ENCODE results near the gene VSIG10. TPM values are rescaled to one million over a fixed set of nuclear protein-coding genes. Genes with fewer than 3 reads are reported as not detected.

Gene VSIG10
- total and polyA plus RNA-seq, 3 experiments from 2014 or later, result 1.7 to 9.0 (median 7.9) TPM

GRCh38 chr12:118107011-118107410, 3.2 kb upstream of the VSIG10 start:
- Histone ChIP-seq H3K36me3 (ENCODE audit: insufficient read depth, low read length) (no peaks in the 10 kb centered on the region), H3K9me3 (ENCODE audit: low read length) (no peaks in the 10 kb centered on the region), H3K4me3 (ENCODE audit: low read length) (no peak overlapping the region), H3K4me1 (ENCODE audit: insufficient read depth, low read length) (peaks cover 4% of the 10 kb centered on the region), H3K27ac (ENCODE audit: low read depth, low read length) (no peak overlapping the region), H3K27me3 (ENCODE audit: insufficient read depth, low read length, poor library complexity, severe bottlenecking) (no peaks in the 10 kb centered on the region)
- peaks cover 7 to 16% of the 10 kb centered on the region in 2 donors for H3K27me3 Mint-ChIP-seq
- CTCF ChIA-PET, result interaction anchor here (1.2 kb wide), 1 partner anchor 14 kb away, joined by 4 read pairs; no protein-coding TSS in a partner anchor
- H3K4me1 Mint-ChIP-seq, result peaks cover 7 to 11% (median 10%) of the 10 kb centered on the region in 3 donors
- H3K36me3 Mint-ChIP-seq, result no peaks in the 10 kb centered on the region
- no peaks in the 10 kb centered on the region for H3K9me3 Mint-ChIP-seq
- peak overlapping the region in 1 of 8 donors; percentile 64 for H3K27ac Mint-ChIP-seq
- H3K4me3 Mint-ChIP-seq, result no peak overlapping the region
- POLR2A ChIA-PET, result no interaction called here
- no peak for DNase-seq

DNA sequence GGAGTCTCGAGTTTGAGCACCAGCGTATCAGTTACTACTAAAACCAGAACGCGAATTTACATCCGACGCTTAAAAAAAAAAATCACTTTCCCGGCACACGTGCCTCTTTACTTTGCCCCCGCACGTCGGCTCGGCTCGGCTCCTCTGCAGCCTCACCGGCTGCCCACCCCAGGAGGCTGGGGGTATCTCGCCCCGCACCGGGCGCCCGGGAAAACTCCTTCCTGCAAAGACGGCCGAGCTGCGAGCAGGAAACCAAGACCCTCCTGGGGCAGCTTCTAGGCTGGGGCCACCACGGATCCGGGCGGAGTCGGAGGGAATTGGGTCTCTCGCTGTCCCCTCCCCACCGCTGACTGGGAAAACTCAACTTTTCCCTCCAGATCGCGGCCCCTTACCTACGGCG, 610 bp downstream of the VSIG10 start:
- CTCF ChIA-PET, result no interaction called here
- H3K4me3 Mint-ChIP-seq, result peak overlapping the region; percentile 76 to 93 (median 87)

GRCh38 chr12:118102609-118103008, 1.2 kb downstream of the VSIG10 start:
- Histone ChIP-seq H3K36me3 (ENCODE audit: insufficient read depth, low read length) (no peaks in the 10 kb centered on the region), H3K4me1 (ENCODE audit: insufficient read depth, low read length) (peaks cover 4% of the 10 kb centered on the region), H3K9me3 (ENCODE audit: low read length) (no peaks in the 10 kb centered on the region), H3K27ac (ENCODE audit: low read depth, low read length) (no peak overlapping the region), H3K27me3 (ENCODE audit: insufficient read depth, low read length, poor library complexity, severe bottlenecking) (no peaks in the 10 kb centered on the region), H3K4me3 (ENCODE audit: low read length) (no peak overlapping the region)
- DNase-seq, result no peak
- peak overlapping the region; percentile 76 to 93 (median 87) for H3K4me3 Mint-ChIP-seq
- ChIA-PET CTCF (interaction anchor here (0.9 kb wide), 1 partner anchor 39 kb away, joined by 3 read pairs; no protein-coding TSS in a partner anchor), POLR2A (no interaction called here)
- H3K36me3 Mint-ChIP-seq, result no peaks in the 10 kb centered on the region
- H3K27me3 Mint-ChIP-seq, result peaks cover 9 to 18% of the 10 kb centered on the region in 2 donors
- H3K9me3 Mint-ChIP-seq, result no peaks in the 10 kb centered on the region
- peaks cover 7 to 11% (median 10%) of the 10 kb centered on the region in 3 donors for H3K4me1 Mint-ChIP-seq
- peak overlapping the region in 1 of 8 donors; percentile 68 for H3K27ac Mint-ChIP-seq

More for the DNA sequence above, 610 bp downstream of the VSIG10 start:
- Histone ChIP-seq H3K4me3 (ENCODE audit: low read length) (peak overlapping the region; percentile 14), H3K9me3 (ENCODE audit: low read length) (no peaks in the 10 kb centered on the region), H3K36me3 (ENCODE audit: insufficient read depth, low read length) (no peaks in the 10 kb centered on the region), H3K27ac (ENCODE audit: low read depth, low read length) (no peak overlapping the region), H3K4me1 (ENCODE audit: insufficient read depth, low read length) (peaks cover 4% of the 10 kb centered on the region), H3K27me3 (ENCODE audit: insufficient read depth, low read length, poor library complexity, severe bottlenecking) (no peaks in the 10 kb centered on the region)
- peaks cover 7 to 11% (median 10%) of the 10 kb centered on the region in 3 donors for H3K4me1 Mint-ChIP-seq
- H3K27me3 Mint-ChIP-seq, result peaks cover 9 to 18% of the 10 kb centered on the region in 2 donors
- POLR2A ChIA-PET, result no interaction called here
- no peaks in the 10 kb centered on the region for H3K9me3 Mint-ChIP-seq
- H3K36me3 Mint-ChIP-seq, result no peaks in the 10 kb centered on the region
- no peak overlapping the region for H3K27ac Mint-ChIP-seq
- no peak for DNase-seq

GRCh38 chr12:118102070-118102469, 1.7 kb downstream of the VSIG10 start:
- no peaks in the 10 kb centered on the region for H3K9me3 Mint-ChIP-seq
- H3K27ac ChIP-seq (ENCODE audit: low read depth, low read length), result no peak overlapping the region
- peaks cover 4% of the 10 kb centered on the region for H3K4me1 ChIP-seq (ENCODE audit: insufficient read depth, low read length)
- H3K27me3 ChIP-seq (ENCODE audit: insufficient read depth, low read length, poor library complexity, severe bottlenecking), result no peaks in the 10 kb centered on the region
- no peaks in the 10 kb centered on the region for H3K9me3 ChIP-seq (ENCODE audit: low read length)
- H3K4me1 Mint-ChIP-seq, result peaks cover 7 to 11% (median 10%) of the 10 kb centered on the region in 3 donors
- peaks cover 9 to 18% of the 10 kb centered on the region in 2 donors for H3K27me3 Mint-ChIP-seq
- no peak overlapping the region for H3K27ac Mint-ChIP-seq
- H3K36me3 Mint-ChIP-seq, result no peaks in the 10 kb centered on the region
- POLR2A ChIA-PET, result no interaction called here
- H3K36me3 ChIP-seq (ENCODE audit: insufficient read depth, low read length), result no peaks in the 10 kb centered on the region
- CTCF ChIA-PET, result interaction anchor here (0.9 kb wide), 1 partner anchor 38 kb away, joined by 3 read pairs; no protein-coding TSS in a partner anchor
- H3K4me3 Mint-ChIP-seq, result peak overlapping the region in 3 of 7 donors; percentile 44 to 93 (median 87)
- H3K4me3 ChIP-seq (ENCODE audit: low read length), result no peak overlapping the region
- DNase-seq, result no peak

GRCh38 chr12:118101051-118101450, 2.8 kb downstream of the VSIG10 start:
- peak overlapping the region in 2 of 7 donors; percentile 54 to 66 for H3K4me3 Mint-ChIP-seq
- no peak overlapping the region for H3K27ac Mint-ChIP-seq
- CTCF ChIA-PET, result no interaction called here
- H3K4me3 ChIP-seq (ENCODE audit: low read length), result no peak overlapping the region
- H3K27ac ChIP-seq (ENCODE audit: low read depth, low read length), result no peak overlapping the region
- H3K9me3 ChIP-seq (ENCODE audit: low read length), result no peaks in the 10 kb centered on the region
- no peaks in the 10 kb centered on the region for H3K36me3 ChIP-seq (ENCODE audit: insufficient read depth, low read length)
- peaks cover 7 to 11% (median 10%) of the 10 kb centered on the region in 3 donors for H3K4me1 Mint-ChIP-seq
- POLR2A ChIA-PET, result no interaction called here
- peaks cover 4% of the 10 kb centered on the region for H3K4me1 ChIP-seq (ENCODE audit: insufficient read depth, low read length)
- peaks cover 9 to 17% of the 10 kb centered on the region in 2 donors for H3K27me3 Mint-ChIP-seq
- DNase-seq, result no peak
- no peaks in the 10 kb centered on the region for H3K27me3 ChIP-seq (ENCODE audit: insufficient read depth, low read length, poor library complexity, severe bottlenecking)
- no peaks in the 10 kb centered on the region for H3K36me3 Mint-ChIP-seq
- no peaks in the 10 kb centered on the region for H3K9me3 Mint-ChIP-seq

DNA sequence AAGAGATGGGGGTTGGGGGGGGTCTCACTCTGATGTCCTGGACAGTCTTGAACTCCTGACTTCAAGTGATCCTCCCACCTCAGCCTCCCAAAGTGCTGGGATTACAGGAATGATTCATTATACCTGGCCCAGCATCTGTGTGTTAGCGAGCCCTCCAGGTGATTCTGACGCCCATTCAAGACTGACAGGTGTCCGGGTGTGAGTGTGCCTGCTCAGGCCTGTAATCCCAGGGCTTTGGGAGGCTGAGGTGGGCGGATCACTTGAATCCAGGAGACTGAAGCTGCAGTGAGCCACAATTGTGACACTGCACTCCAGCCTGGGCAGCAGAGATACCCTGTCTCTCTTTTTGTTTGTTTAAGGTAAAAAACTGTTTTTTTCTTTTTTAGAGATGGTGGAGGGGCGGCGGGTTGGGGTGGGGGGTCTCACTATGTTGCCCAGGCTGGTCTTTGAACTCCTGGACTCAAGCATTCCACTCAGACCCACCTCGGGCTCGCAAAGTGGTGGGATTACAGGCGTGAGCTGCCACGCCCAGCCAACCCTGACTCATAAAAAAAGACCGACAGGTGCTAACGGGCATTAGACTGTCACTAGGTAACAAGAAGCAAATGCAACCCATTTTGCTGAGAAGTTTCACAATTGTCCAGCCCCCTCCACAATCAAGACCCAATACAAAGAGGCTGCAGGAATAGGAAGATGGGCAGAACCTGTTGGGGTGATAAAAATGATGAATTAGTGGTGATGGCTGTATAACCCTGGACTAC, 4.7 kb downstream of the VSIG10 start:
- no peak for DNase-seq
- Histone ChIP-seq H3K27ac (ENCODE audit: low read depth, low read length) (no peak overlapping the region), H3K27me3 (ENCODE audit: insufficient read depth, low read length, poor library complexity, severe bottlenecking) (no peaks in the 10 kb centered on the region), H3K4me1 (ENCODE audit: insufficient read depth, low read length) (peaks cover under 1% of the 10 kb centered on the region), H3K9me3 (ENCODE audit: low read length) (no peaks in the 10 kb centered on the region), H3K4me3 (ENCODE audit: low read length) (no peak overlapping the region), H3K36me3 (ENCODE audit: insufficient read depth, low read length) (no peaks in the 10 kb centered on the region)
- Mint-ChIP-seq H3K27me3 (peaks cover 5 to 13% of the 10 kb centered on the region in 2 donors), H3K36me3 (no peaks in the 10 kb centered on the region), H3K27ac (no peak overlapping the region), H3K9me3 (no peaks in the 10 kb centered on the region), H3K4me1 (peaks cover 3 to 6% (median 6%) of the 10 kb centered on the region in 3 donors), H3K4me3 (no peak overlapping the region)
- POLR2A ChIA-PET, result no interaction called here
- CTCF ChIA-PET, result no interaction called here

DNA sequence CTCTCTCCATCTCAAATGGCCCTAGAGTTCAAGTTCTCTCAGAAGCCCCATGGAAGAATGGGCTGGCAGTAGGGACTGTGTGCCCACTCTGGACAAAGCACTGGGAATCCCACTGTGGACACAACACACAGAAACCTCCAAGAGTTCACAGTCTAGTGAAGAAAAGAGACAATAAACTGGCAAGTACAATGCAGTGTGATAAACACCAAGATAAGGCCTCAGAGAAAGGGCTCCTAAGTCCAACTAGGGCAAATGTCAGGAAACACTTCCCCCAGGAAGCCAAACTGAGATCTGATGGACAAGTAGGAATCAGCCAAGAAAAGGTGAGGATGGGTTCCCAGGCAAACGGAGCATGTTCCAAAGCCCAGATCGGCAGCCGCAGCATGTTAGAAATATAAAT, 5.4 kb downstream of the VSIG10 start:
- no peak overlapping the region for H3K4me3 Mint-ChIP-seq
- no peaks in the 10 kb centered on the region for H3K9me3 ChIP-seq (ENCODE audit: low read length)
- no peaks in the 10 kb centered on the region for H3K4me1 ChIP-seq (ENCODE audit: insufficient read depth, low read length)
- no peak for DNase-seq
- H3K36me3 Mint-ChIP-seq, result no peaks in the 10 kb centered on the region
- no peaks in the 10 kb centered on the region for H3K36me3 ChIP-seq (ENCODE audit: insufficient read depth, low read length)
- H3K4me3 ChIP-seq (ENCODE audit: low read length), result no peak overlapping the region
- H3K27ac ChIP-seq (ENCODE audit: low read depth, low read length), result no peak overlapping the region
- H3K4me1 Mint-ChIP-seq, result peaks cover 3 to 6% (median 6%) of the 10 kb centered on the region in 3 donors
- ChIA-PET POLR2A (no interaction called here), CTCF (no interaction called here)
- H3K9me3 Mint-ChIP-seq, result no peaks in the 10 kb centered on the region
- H3K27me3 Mint-ChIP-seq, result peaks cover 5 to 13% of the 10 kb centered on the region in 2 donors
- H3K27ac Mint-ChIP-seq, result no peak overlapping the region
- H3K27me3 ChIP-seq (ENCODE audit: insufficient read depth, low read length, poor library complexity, severe bottlenecking), result no peaks in the 10 kb centered on the region

- no peaks in the 10 kb centered on the region for H3K36me3 ChIP-seq (ENCODE audit: insufficient read depth, low read length)
- ChIA-PET CTCF (interaction anchor here (0.7 kb wide), 1 partner anchor 27 kb away, joined by 3 read pairs; no protein-coding TSS in a partner anchor), POLR2A (no interaction called here)
- H3K27ac Mint-ChIP-seq, result no peak overlapping the region
- H3K4me3 ChIP-seq (ENCODE audit: low read length), result no peak overlapping the region
- H3K4me1 ChIP-seq (ENCODE audit: insufficient read depth, low read length), result no peaks in the 10 kb centered on the region
- H3K4me1 Mint-ChIP-seq, result no peaks in the 10 kb centered on the region
- no peaks in the 10 kb centered on the region for H3K27me3 ChIP-seq (ENCODE audit: insufficient read depth, low read length, poor library complexity, severe bottlenecking)
- H3K4me3 Mint-ChIP-seq, result no peak overlapping the region
- no peaks in the 10 kb centered on the region for H3K36me3 Mint-ChIP-seq
- no peaks in the 10 kb centered on the region for H3K9me3 ChIP-seq (ENCODE audit: low read length)
- H3K27ac ChIP-seq (ENCODE audit: low read depth, low read length), result no peak overlapping the region
- DNase-seq, result no peak
- no peaks in the 10 kb centered on the region for H3K9me3 Mint-ChIP-seq
- peaks cover 0 to 3% of the 10 kb centered on the region in 2 donors for H3K27me3 Mint-ChIP-seq
These were observed 9.8 kb downstream of the VSIG10 start for GRCh38 chr12:118094039-118094438.

All from CD8-positive, alpha-beta memory T cell (primary cell).